Liver (tissue), 9 donors: ENCODE measurements around the gene AHNAK2. TPM values are rescaled to one million over a fixed set of nuclear protein-coding genes. Genes with fewer than 3 reads are reported as not detected.

Experiments used
- DNase-seq: peaks from one replicate; pipeline ENCODE4 v3.0.0-alpha.2; 2017; ENCODE audit warnings: low spot score
- H3K27ac ChIP-seq, 2 donors: one replicate each; pipeline ENCODE4 v1.7.0; 2013; ENCODE audit warnings: inconsistent platforms in 2 of 2, low read length in 2 of 2, control low read depth in 1 of 2, low read depth in 1 of 2, mild to moderate bottlenecking in 1 of 2
- H3K27me3 ChIP-seq, 4 donors: one replicate each; pipeline versions ENCODE4 v1.6.1 to v1.7.0; 2013; ENCODE audit warnings: low read length in 3 of 4, inconsistent platforms in 1 of 4, mild to moderate bottlenecking in 1 of 4, moderate library complexity in 1 of 4; ENCODE audit not compliant: control insufficient read depth in 4 of 4, insufficient read depth in 4 of 4
- H3K36me3 ChIP-seq, 4 donors: one replicate each; pipeline versions ENCODE4 v1.6.1 to v1.7.0; 2013; ENCODE audit warnings: low read length in 3 of 4, mild to moderate bottlenecking in 3 of 4, low read depth in 1 of 4, moderate library complexity in 1 of 4; ENCODE audit not compliant: control insufficient read depth in 4 of 4, insufficient read depth in 3 of 4
- H3K4me1 ChIP-seq, 4 donors: one replicate each; pipeline versions ENCODE4 v1.6.1 to v1.7.0; 2013; ENCODE audit warnings: low read length in 3 of 4, mild to moderate bottlenecking in 3 of 4, moderate library complexity in 1 of 4; ENCODE audit not compliant: control insufficient read depth in 4 of 4, insufficient read depth in 4 of 4
- H3K4me3 ChIP-seq, 3 donors: one replicate each; pipeline versions ENCODE4 v1.6.1 to v1.7.0; 2013; ENCODE audit warnings: low read length in 3 of 3, control low read depth in 1 of 3, low read depth in 1 of 3, mild to moderate bottlenecking in 1 of 3
- H3K9ac ChIP-seq, 2 donors: one replicate each; pipeline ENCODE4 v1.7.0; 2013; ENCODE audit warnings: low read length in 2 of 2, mild to moderate bottlenecking in 2 of 2, moderate library complexity in 2 of 2, control low read depth in 1 of 2, low read depth in 1 of 2
- H3K9me3 ChIP-seq, 4 donors: one replicate each; pipeline versions ENCODE4 v1.6.1 to v1.7.0; 2013; ENCODE audit warnings: low read length in 3 of 4; ENCODE audit not compliant: control insufficient read depth in 4 of 4
- EGR1 ChIP-seq, 2 donors: IDR thresholded peaks; 2 replicates each; pipeline ENCODE4 v1.6.1; 2016 to 2018; ENCODE audit warnings: antibody characterized with exemption in 2 of 2, low read depth in 2 of 2
- FOXA1 ChIP-seq: IDR thresholded peaks from 2 replicates; pipeline ENCODE4 v1.6.1; 2016; ENCODE audit warnings: antibody characterized with exemption
- FOXA2 ChIP-seq: IDR thresholded peaks from 2 replicates; pipeline ENCODE4 v1.6.1; 2016; ENCODE audit warnings: antibody characterized with exemption
- GABPA ChIP-seq, 2 donors: IDR thresholded peaks in 1 of 2; conservative IDR thresholded peaks in 1 of 2; 2 replicates each; pipeline ENCODE4 v1.6.1; 2016; ENCODE audit warnings: antibody characterized with exemption in 2 of 2, mild to moderate bottlenecking in 1 of 2, moderate library complexity in 1 of 2
- HNF4A ChIP-seq, 2 donors: conservative IDR thresholded peaks; 2 replicates each; pipeline ENCODE4 v1.6.1; 2016; ENCODE audit warnings: antibody characterized with exemption in 2 of 2, mild to moderate bottlenecking in 2 of 2
- HNF4G ChIP-seq: IDR thresholded peaks from 2 replicates; pipeline ENCODE4 v1.6.1; 2016; ENCODE audit warnings: antibody characterized with exemption
- JUND ChIP-seq, 2 donors: IDR thresholded peaks; 2 replicates each; pipeline ENCODE4 v1.6.1; 2016; ENCODE audit warnings: antibody characterized with exemption in 2 of 2
- NR2F2 ChIP-seq: IDR thresholded peaks from 2 replicates; pipeline ENCODE4 v1.6.1; 2016; ENCODE audit warnings: antibody characterized with exemption
- RXRA ChIP-seq, 2 donors: IDR thresholded peaks; 2 replicates each; pipeline ENCODE4 v1.6.1; 2017 to 2018; ENCODE audit warnings: antibody characterized with exemption in 2 of 2, mild to moderate bottlenecking in 1 of 2
- SP1 ChIP-seq: IDR thresholded peaks from 2 replicates; pipeline ENCODE4 v1.6.1; 2018; ENCODE audit warnings: antibody characterized with exemption, mild to moderate bottlenecking
- TAF1 ChIP-seq: conservative IDR thresholded peaks from 2 replicates; pipeline ENCODE4 v1.6.1; 2016; ENCODE audit warnings: antibody characterized with exemption, mild to moderate bottlenecking
- YY1 ChIP-seq: IDR thresholded peaks from 2 replicates; pipeline ENCODE4 v1.6.1; 2016; ENCODE audit warnings: antibody characterized with exemption, mild to moderate bottlenecking
- ZBTB33 ChIP-seq: IDR thresholded peaks from 2 replicates; pipeline ENCODE4 v1.6.1; 2016; ENCODE audit warnings: antibody characterized with exemption
- WGBS: extraction: QIAGEN DNeasy Blood & Tissue Kit; methylation state at CpG from one replicate; pipeline ENCODE4 v1.1.7; 2013; 5-methylcytosine and 5-hydroxymethylcytosine counted together
- polyA plus RNA-seq, 2 donors: library from polyadenylated mRNA; stranded (reverse) in 1 of 2; unstranded in 1 of 2; fragments of 200-250 nt in 1 of 2; fragments of >200 nt in 1 of 2; fragmentation: Nextera tagmentation in 1 of 2; extraction: Ambion mirVana in 1 of 2; gene quantifications; one replicate each; pipeline versions ENCODE4 v1.2.1 to v1.2.3, GENCODE V29; 2013 to 2015
- total RNA-seq, 2 donors: library from RNA; depleted of rRNA; stranded (reverse); fragments of >200 nt; gene quantifications; one replicate each; pipeline ENCODE4 v1.2.3, GENCODE V29; 2014
- TF ChIP-seq, protein P1 (sequence below): IDR thresholded peaks from 2 replicates; pipeline ENCODE4 v1.6.1; 2016; ENCODE audit warnings: antibody characterized with exemption
- TF ChIP-seq, protein P2 (sequence below): IDR thresholded peaks from 2 replicates; pipeline ENCODE4 v1.6.1; 2016; ENCODE audit warnings: antibody characterized with exemption, mild to moderate bottlenecking
- TF ChIP-seq, protein P3 (sequence below): fragments of 150-350 bp; IDR thresholded peaks from 2 replicates; pipeline ENCODE4 v1.5.1; 2017; ENCODE audit warnings: improper control_type of control experiment, low read depth, low read length; ENCODE audit not compliant: missing input control
- donor health status: healthy.
- donor health status: healthy.
- donor health status: healthy.
- donor health status: healthy.
- donor health status: healthy.

The AHNAK2 gene
- total and polyA plus RNA-seq, 4 donors: 0.05 to 2.6 (median 1.2) TPM

DNA sequence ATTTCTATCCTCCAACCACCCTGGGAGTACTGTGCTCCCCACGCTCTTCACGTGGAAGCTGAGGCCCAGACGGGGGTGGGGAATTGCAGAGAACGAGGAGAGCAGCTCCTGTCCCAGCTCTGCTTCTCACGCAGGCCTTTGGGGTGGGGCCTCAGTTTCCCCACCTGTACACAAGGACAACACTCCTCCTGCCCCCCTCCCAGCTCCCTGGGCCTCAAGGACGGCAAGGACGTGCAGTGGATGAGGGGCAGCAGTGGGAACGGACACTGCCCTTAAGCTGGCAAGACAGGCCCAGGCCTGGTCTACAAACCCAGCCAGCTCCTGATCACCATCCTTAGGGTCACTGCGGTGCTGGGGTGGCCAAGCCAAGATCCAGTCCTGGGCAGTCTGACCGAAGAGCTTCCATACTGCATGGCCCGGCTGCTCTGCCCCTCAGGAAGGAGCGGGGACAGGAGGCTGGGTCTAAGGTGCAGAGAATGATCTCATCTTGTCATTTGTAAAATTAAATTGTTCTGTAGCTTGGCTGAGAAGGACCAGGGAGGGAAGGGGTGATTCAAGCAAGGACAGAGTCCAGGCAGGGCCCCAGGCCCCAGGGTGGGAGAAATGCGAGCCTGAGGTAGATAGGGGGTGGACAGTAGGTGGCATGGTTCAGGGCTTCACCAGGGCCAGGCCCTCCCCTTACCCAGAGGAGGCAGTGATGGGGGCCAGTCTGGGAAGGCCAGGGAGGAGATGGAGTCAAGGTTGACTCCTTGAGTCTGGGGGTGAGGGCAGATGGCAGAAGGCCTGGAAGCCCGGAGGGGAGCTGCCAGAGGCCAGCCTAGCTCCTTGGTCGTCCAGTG, 6.1 kb upstream of the AHNAK2 start:
- WGBS: 94% methylated on average over 15 of the region's 15 CpGs
- Histone ChIP-seq H3K4me1 (peaks cover 7 to 24% (median 14%) of the 10 kb centered on the region in 4 donors), H3K36me3 (no peaks in the 10 kb centered on the region), H3K27ac (no peak overlapping the region), H3K9me3 (no peaks in the 10 kb centered on the region), H3K27me3 (no peaks in the 10 kb centered on the region), H3K4me3 (no peak overlapping the region), H3K9ac (no peak overlapping the region)
- TF ChIP-seq, protein P1, sequence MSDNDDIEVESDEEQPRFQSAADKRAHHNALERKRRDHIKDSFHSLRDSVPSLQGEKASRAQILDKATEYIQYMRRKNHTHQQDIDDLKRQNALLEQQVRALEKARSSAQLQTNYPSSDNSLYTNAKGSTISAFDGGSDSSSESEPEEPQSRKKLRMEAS: no peak
- no peak for TF ChIP-seq JUND (IDR thresholded peaks at IDR 0.05)
- TF ChIP-seq SP1: no peak
- TF ChIP-seq, protein P2, sequence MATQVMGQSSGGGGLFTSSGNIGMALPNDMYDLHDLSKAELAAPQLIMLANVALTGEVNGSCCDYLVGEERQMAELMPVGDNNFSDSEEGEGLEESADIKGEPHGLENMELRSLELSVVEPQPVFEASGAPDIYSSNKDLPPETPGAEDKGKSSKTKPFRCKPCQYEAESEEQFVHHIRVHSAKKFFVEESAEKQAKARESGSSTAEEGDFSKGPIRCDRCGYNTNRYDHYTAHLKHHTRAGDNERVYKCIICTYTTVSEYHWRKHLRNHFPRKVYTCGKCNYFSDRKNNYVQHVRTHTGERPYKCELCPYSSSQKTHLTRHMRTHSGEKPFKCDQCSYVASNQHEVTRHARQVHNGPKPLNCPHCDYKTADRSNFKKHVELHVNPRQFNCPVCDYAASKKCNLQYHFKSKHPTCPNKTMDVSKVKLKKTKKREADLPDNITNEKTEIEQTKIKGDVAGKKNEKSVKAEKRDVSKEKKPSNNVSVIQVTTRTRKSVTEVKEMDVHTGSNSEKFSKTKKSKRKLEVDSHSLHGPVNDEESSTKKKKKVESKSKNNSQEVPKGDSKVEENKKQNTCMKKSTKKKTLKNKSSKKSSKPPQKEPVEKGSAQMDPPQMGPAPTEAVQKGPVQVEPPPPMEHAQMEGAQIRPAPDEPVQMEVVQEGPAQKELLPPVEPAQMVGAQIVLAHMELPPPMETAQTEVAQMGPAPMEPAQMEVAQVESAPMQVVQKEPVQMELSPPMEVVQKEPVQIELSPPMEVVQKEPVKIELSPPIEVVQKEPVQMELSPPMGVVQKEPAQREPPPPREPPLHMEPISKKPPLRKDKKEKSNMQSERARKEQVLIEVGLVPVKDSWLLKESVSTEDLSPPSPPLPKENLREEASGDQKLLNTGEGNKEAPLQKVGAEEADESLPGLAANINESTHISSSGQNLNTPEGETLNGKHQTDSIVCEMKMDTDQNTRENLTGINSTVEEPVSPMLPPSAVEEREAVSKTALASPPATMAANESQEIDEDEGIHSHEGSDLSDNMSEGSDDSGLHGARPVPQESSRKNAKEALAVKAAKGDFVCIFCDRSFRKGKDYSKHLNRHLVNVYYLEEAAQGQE: no peak
- no peak for TF ChIP-seq FOXA2
- no peak for TF ChIP-seq HNF4A (conservative IDR thresholded peaks at IDR 0.05)
- no peak for TF ChIP-seq RXRA (IDR thresholded peaks at IDR 0.05)
- no peak for TF ChIP-seq YY1
- no peak for TF ChIP-seq GABPA (IDR thresholded peaks at IDR 0.05 in 1 of 2, conservative IDR thresholded peaks at IDR 0.05 in 1 of 2)
- no peak for TF ChIP-seq ZBTB33
- TF ChIP-seq NR2F2: no peak
- no peak for DNase-seq

DNA sequence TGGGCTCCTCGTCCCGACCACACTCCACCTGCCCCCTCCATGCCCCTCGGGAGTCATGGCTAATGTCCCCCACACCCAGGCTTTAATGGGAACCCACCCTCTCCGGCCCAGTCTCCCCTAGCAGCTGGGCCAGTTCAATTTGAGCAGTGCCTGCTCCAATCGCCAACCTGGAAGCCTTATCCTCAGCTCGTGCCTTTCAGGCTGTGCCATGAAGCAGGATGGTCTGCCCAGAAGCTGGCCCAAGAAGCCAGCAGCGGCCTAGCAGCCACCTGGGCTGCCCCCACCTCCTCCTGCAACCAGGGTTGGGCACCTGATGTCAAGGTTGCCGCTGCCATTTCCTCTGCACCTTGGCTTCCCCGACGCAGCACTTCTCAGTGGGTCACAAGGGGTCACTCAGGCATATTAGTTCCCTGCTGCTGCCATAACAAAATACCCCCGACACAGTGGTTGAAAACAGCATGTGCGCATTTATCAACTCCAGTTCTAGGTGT, 5.1 kb upstream of the AHNAK2 start:
- H3K4me3 ChIP-seq: no peak overlapping the region
- H3K9me3 ChIP-seq: no peaks in the 10 kb centered on the region
- no peaks in the 10 kb centered on the region for H3K27me3 ChIP-seq
- H3K9ac ChIP-seq: no peak overlapping the region
- H3K4me1 ChIP-seq: peaks cover 7 to 24% (median 18%) of the 10 kb centered on the region in 4 donors
- H3K36me3 ChIP-seq: no peaks in the 10 kb centered on the region
- 85% methylated on average over 12 of the region's 12 CpGs for WGBS
- H3K27ac ChIP-seq: no peak overlapping the region
- no peak for DNase-seq
- no peak for TF ChIP-seq HNF4G
- TF ChIP-seq ZBTB33: no peak
- TF ChIP-seq NR2F2: no peak
- TF ChIP-seq HNF4A (conservative IDR thresholded peaks at IDR 0.05): no peak
- TF ChIP-seq JUND (IDR thresholded peaks at IDR 0.05): no peak
- TF ChIP-seq TAF1: no peak
- TF ChIP-seq, protein P2: no peak
- TF ChIP-seq, protein P3, sequence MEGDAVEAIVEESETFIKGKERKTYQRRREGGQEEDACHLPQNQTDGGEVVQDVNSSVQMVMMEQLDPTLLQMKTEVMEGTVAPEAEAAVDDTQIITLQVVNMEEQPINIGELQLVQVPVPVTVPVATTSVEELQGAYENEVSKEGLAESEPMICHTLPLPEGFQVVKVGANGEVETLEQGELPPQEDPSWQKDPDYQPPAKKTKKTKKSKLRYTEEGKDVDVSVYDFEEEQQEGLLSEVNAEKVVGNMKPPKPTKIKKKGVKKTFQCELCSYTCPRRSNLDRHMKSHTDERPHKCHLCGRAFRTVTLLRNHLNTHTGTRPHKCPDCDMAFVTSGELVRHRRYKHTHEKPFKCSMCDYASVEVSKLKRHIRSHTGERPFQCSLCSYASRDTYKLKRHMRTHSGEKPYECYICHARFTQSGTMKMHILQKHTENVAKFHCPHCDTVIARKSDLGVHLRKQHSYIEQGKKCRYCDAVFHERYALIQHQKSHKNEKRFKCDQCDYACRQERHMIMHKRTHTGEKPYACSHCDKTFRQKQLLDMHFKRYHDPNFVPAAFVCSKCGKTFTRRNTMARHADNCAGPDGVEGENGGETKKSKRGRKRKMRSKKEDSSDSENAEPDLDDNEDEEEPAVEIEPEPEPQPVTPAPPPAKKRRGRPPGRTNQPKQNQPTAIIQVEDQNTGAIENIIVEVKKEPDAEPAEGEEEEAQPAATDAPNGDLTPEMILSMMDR: no peak
- TF ChIP-seq YY1: no peak
- no peak for TF ChIP-seq FOXA1
- TF ChIP-seq, protein P1: no peak
- no peak for TF ChIP-seq RXRA (IDR thresholded peaks at IDR 0.05)
- TF ChIP-seq FOXA2: no peak
- no peak for TF ChIP-seq EGR1 (IDR thresholded peaks at IDR 0.05; ENCODE audit: low read depth in 2 of 2)
